Epithelial cell of proximal tubule (primary cell): ENCODE data around the gene B4GALT2. TPM values are rescaled to one million over a fixed set of nuclear protein-coding genes. Genes with fewer than 3 reads are reported as not detected.

Source experiments
- DNase-seq: peaks from one replicate; pipeline ENCODE4 v3.0.0-alpha.2; 2011; ENCODE audit warnings: low read depth
- H3K4me3 ChIP-seq: 2 replicates; pipeline ENCODE4 v1.5.1; 2011; ENCODE audit warnings: low read depth, mild to moderate bottlenecking, low read length
- CTCF ChIP-seq: conservative IDR thresholded peaks from 2 replicates; pipeline ENCODE4 v1.5.1; 2012; ENCODE audit warnings: low read depth, mild to moderate bottlenecking, low read length
- total RNA-seq: library from RNA; depleted of rRNA; stranded (reverse); fragments of >200 nt; gene quantifications from 2 replicates; pipeline ENCODE4 v1.2.3, GENCODE V29; 2015

The B4GALT2 gene
- total RNA-seq, 1 donor from 2014 or later: 69.5 TPM

GRCh38 chr1:44025816-44026215, 46.8 kb downstream of the B4GALT2 start:
- no peak overlapping the region for H3K4me3 ChIP-seq
- no peak for TF ChIP-seq CTCF
- no peak for DNase-seq

- no peak for DNase-seq
- no peak for TF ChIP-seq CTCF
- H3K4me3 ChIP-seq: no peak overlapping the region
Observed at GRCh38 chr1:44027320-44027719, 48.3 kb downstream of the B4GALT2 start.

GRCh38 chr1:44029260-44029910, 50.4 kb downstream of the B4GALT2 start:
- TF ChIP-seq CTCF: peak; percentile 7
- H3K4me3 ChIP-seq: peak overlapping the region; percentile 71
- no peak for DNase-seq

GRCh38 chr1:44029911-44030604, 51.0 kb downstream of the B4GALT2 start:
- peak overlapping the region; percentile 71 for H3K4me3 ChIP-seq
- TF ChIP-seq CTCF: no peak
- DNase-seq: no peak

GRCh38 chr1:44030605-44031251, 51.7 kb downstream of the B4GALT2 start:
- no peak for TF ChIP-seq CTCF
- peak overlapping the region; percentile 71 for H3K4me3 ChIP-seq
- no peak for DNase-seq

GRCh38 chr1:44031252-44032169, 52.5 kb downstream of the B4GALT2 start, which contains the start of gene SLC6A9:
Gene SLC6A9, minus strand, starts transcription at chr1:44031462. Its CDS starts 7,185 bp downstream, at chr1:44024277.
- TF ChIP-seq CTCF: no peak
- H3K4me3 ChIP-seq: peak within 1 kb of the TSS; percentile 71
- no peak for DNase-seq
